Prostate gland (tissue), 2 donors: ENCODE data around the gene CEP55.

Experiments used
- POLR2A ChIP-seq: fragments of 450-650 bp; IDR thresholded peaks from one replicate; pipeline ENCODE4 v1.6.1; 2016; ENCODE audit warnings: antibody characterized with exemption, mild to moderate bottlenecking
- TF ChIP-seq, protein P1 (sequence below), 4 experiments: fragments of 200-600 bp in 2 of 4; fragments of 450-650 bp in 2 of 4; sonication (generic) in 2 of 4; IDR thresholded peaks; 1 replicate in 3 of 4; 2 replicates in 1 of 4; pipeline ENCODE4 v1.5.1; 2016 to 2019; ENCODE audit warnings: antibody characterized with exemption in 4 of 4, mild to moderate bottlenecking in 2 of 4, moderate library complexity in 2 of 4

DNA sequence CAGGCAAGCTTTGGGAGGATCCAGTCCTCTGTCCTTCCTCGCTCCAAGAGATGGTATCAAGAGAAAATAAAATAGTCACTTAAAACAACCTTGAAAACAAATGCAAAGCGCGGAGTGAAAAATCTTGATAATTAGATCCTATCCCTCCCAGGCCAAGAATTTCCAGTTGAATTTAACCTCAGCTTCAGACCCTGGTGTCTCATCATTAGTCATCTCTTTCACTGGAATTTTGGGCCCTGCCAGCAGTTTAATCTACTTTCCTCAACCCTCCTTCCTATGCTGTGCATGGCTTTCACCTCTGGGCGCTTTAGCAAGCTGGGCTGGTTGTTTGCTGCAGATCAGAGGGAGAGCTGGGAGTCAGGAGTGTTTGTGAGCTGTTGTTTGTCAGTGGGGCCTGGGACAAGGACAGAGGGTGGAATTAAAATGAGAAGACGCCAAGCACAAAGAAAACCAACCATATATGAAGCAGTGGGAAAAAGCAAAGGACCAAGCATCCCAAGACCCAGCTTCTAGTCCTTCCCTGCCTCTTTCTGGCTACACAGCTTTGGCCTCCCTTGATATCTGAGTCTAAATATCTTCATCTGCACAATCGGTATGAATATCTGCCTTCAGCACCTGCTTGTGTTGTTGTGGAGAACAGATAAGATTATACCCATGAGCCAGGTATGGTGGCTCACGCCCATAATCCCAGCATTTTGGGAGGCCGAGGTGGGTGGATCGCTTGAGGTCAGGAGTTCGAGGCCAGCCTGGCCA is 27.8 kb upstream of the CEP55 start:
- TF ChIP-seq, protein P1, sequence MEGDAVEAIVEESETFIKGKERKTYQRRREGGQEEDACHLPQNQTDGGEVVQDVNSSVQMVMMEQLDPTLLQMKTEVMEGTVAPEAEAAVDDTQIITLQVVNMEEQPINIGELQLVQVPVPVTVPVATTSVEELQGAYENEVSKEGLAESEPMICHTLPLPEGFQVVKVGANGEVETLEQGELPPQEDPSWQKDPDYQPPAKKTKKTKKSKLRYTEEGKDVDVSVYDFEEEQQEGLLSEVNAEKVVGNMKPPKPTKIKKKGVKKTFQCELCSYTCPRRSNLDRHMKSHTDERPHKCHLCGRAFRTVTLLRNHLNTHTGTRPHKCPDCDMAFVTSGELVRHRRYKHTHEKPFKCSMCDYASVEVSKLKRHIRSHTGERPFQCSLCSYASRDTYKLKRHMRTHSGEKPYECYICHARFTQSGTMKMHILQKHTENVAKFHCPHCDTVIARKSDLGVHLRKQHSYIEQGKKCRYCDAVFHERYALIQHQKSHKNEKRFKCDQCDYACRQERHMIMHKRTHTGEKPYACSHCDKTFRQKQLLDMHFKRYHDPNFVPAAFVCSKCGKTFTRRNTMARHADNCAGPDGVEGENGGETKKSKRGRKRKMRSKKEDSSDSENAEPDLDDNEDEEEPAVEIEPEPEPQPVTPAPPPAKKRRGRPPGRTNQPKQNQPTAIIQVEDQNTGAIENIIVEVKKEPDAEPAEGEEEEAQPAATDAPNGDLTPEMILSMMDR (IDR thresholded peaks at IDR 0.05): no peak
- TF ChIP-seq POLR2A: no peak
